Osteoblast (primary cell): ENCODE results near the gene MOG. TPM values are rescaled to one million over a fixed set of nuclear protein-coding genes. Genes with fewer than 3 reads are reported as not detected.
A peak's percentile ranks its signal among the peaks of the same experiment; 100 is the strongest.

Experiments used
- DNase-seq: peaks from one replicate; pipeline ENCODE4 v3.0.0; 2011; ENCODE audit warnings: low spot score, mixed read lengths; ENCODE audit not compliant: insufficient read length; ENCODE audit errors: missing footprints
- H2AFZ ChIP-seq: 2 replicates; pipeline ENCODE4 v1.6.0; 2011; ENCODE audit warnings: mild to moderate bottlenecking, low read length
- H3K27ac ChIP-seq: 2 replicates; pipeline ENCODE4 v1.5.1; 2011; ENCODE audit warnings: mild to moderate bottlenecking, low read depth, low read length, moderate library complexity
- H3K27me3 ChIP-seq: 2 replicates; pipeline ENCODE4 v1.6.0; 2012; ENCODE audit warnings: mild to moderate bottlenecking, control low read depth, inconsistent platforms, low read length, moderate library complexity; ENCODE audit not compliant: insufficient read depth
- H3K36me3 ChIP-seq: 2 replicates; pipeline ENCODE4 v1.5.1; 2011; ENCODE audit warnings: mild to moderate bottlenecking, low read length, control low read depth, moderate library complexity; ENCODE audit not compliant: insufficient read depth
- H3K4me1 ChIP-seq: 2 replicates; pipeline ENCODE4 v1.5.1; 2011; ENCODE audit warnings: mild to moderate bottlenecking, low read length, control low read depth, moderate library complexity; ENCODE audit not compliant: insufficient read depth
- H3K4me2 ChIP-seq: 2 replicates; pipeline ENCODE4 v1.6.0; 2011; ENCODE audit warnings: mild to moderate bottlenecking, low read length; ENCODE audit not compliant: insufficient read depth
- H3K4me3 ChIP-seq: fragments of 200-600 bp; sonication (generic); 3 replicates; pipeline ENCODE4 v1.5.1; 2012; ENCODE audit warnings: mild to moderate bottlenecking, low read length, inconsistent platforms; ENCODE audit not compliant: insufficient read depth
- H3K79me2 ChIP-seq: 2 replicates; pipeline ENCODE4 v1.6.0; 2012; ENCODE audit warnings: mild to moderate bottlenecking, low read length, control low read depth, inconsistent platforms; ENCODE audit not compliant: insufficient read depth
- H3K9me3 ChIP-seq: 2 replicates; pipeline ENCODE4 v1.5.1; 2011; ENCODE audit warnings: low read depth, low read length, control low read depth
- H4K20me1 ChIP-seq: 2 replicates; pipeline ENCODE4 v1.6.0; 2012; ENCODE audit warnings: mild to moderate bottlenecking, low read length, control low read depth; ENCODE audit not compliant: insufficient read depth
- total RNA-seq: library from RNA; depleted of rRNA; stranded (reverse); fragments of >200 nt; gene quantifications from 2 replicates; pipeline ENCODE4 v1.2.3, GENCODE V29; 2012
- TF ChIP-seq, protein P1 (sequence below): IDR thresholded peaks from 2 replicates; pipeline ENCODE4 v1.5.1; 2011; ENCODE audit warnings: mild to moderate bottlenecking, low read depth, low read length, moderate library complexity; ENCODE audit errors: extremely low read depth

MOG gene
- total RNA-seq, 1 donor: not detected

DNA sequence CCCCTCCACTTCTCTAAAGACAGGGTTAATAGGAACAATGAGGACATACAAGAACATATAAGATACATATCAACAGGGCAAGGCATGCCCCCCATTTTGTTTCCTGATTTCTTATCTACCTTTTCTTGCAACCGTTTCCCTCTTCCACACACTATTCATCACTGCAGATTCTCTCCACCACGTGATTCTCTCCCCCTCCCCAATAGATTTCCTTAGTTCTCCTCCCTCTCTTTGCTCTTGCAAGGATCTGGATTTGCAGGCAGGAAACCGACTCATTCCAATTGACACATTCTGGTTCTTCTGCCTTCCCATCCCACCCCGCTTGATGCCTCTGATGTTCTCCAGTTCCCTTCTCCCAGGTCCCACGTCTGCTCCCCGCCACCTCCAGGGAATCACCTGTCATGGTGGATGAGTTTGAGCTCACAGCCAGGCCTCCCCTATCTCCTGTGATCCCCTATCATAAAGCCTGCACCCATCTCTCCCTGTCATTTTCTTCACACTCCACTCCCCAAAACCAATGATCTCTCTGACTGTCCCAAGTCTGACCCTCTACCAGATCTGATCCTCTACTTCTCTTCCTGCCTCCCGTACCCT lies 31.5 kb upstream of the MOG start:
- no peaks in the 10 kb centered on the region for H3K27me3 ChIP-seq
- peaks cover 19% of the 10 kb centered on the region for H3K36me3 ChIP-seq
- TF ChIP-seq, protein P1, sequence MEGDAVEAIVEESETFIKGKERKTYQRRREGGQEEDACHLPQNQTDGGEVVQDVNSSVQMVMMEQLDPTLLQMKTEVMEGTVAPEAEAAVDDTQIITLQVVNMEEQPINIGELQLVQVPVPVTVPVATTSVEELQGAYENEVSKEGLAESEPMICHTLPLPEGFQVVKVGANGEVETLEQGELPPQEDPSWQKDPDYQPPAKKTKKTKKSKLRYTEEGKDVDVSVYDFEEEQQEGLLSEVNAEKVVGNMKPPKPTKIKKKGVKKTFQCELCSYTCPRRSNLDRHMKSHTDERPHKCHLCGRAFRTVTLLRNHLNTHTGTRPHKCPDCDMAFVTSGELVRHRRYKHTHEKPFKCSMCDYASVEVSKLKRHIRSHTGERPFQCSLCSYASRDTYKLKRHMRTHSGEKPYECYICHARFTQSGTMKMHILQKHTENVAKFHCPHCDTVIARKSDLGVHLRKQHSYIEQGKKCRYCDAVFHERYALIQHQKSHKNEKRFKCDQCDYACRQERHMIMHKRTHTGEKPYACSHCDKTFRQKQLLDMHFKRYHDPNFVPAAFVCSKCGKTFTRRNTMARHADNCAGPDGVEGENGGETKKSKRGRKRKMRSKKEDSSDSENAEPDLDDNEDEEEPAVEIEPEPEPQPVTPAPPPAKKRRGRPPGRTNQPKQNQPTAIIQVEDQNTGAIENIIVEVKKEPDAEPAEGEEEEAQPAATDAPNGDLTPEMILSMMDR: no peak
- H2AFZ ChIP-seq: no peak overlapping the region
- H4K20me1 ChIP-seq: peaks cover 7% of the 10 kb centered on the region
- no peak overlapping the region for H3K4me2 ChIP-seq
- peak; percentile 73 for DNase-seq
- no peaks in the 10 kb centered on the region for H3K9me3 ChIP-seq
- H3K4me3 ChIP-seq: no peak overlapping the region
- no peak overlapping the region for H3K27ac ChIP-seq
- no peaks in the 10 kb centered on the region for H3K79me2 ChIP-seq
- peaks cover 16% of the 10 kb centered on the region for H3K4me1 ChIP-seq

DNA sequence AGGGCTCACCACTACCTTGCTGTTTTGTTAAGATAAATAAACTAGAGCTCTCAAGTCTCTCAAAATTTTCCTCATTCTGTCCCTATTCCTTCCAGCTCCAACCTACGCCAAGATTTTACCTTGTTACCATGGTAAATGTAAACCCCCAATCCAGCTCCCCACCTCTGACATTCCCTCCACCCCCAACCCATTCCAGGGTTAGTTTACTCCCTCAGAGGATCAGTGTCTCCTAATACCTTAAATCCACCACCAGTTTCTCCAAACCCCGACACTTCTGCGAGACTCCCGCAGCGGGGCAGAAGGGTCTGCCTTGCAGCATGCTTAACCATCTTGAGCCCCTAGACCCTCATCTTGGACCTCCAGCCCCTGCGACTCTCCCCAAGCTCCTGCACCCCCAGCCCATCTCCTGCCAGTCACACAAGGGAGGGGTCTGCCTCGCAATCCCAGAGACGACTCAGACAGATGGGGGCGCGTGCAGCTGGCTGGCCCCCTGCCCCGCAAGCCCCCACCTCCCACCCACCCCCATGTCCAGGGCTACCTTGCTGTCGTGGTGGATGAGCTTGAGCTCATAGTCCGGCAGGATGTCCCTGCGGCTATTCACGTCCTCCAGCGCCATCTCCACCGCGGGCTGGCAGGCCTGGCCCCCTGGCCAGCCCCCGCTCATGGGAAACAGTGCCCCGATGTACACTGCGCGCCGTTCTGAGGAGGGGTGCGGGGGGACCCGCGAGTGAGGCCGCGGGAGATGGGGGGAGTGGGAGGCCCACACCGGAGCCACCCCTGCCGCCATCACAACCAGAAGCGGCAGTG lies 29.7 kb upstream of the MOG start:
- peak overlapping the region; percentile 65 for H2AFZ ChIP-seq
- peak overlapping the region; percentile 86 for H3K4me2 ChIP-seq

DNA sequence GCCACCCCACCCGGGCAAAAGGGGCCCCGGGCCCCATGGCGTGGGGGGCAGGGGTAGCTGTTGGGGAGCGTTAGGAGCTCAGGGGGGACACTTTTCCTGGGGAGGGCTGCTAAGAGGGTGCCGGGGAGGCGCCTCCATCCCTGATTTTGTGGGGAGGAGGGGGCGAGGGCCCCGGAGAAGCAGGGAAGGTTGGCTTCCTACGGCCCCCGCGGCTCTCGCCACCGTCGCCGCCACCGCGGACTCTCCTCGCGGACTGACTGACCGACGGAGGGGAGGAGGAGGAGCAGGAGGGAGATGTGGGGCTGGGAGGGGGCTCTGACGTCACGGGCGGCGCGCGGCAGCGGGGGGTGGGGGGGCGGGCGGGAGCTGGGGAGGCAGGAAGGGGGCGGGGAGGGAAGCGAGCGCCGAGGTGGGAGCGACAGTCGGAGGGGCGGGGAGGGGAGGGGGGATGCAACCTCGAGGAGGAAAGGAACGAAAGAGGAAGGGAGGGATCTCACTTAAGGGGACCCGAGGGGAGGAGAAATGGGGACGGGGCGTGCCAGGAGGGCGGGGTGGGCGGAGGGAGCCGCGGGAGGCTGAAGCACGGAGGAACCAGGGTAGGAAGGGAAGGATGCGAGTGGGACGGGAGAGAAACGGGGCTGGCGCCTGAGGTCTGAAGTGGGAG lies 29.0 kb upstream of the MOG start:
- Histone ChIP-seq H2AFZ (peak overlapping the region; percentile 85), H4K20me1 (peaks cover 12% of the 10 kb centered on the region), H3K9me3 (no peaks in the 10 kb centered on the region), H3K4me1 (peaks cover 24% of the 10 kb centered on the region), H3K4me2 (peak overlapping the region; percentile 90), H3K36me3 (no peaks in the 10 kb centered on the region), H3K4me3 (peak overlapping the region; percentile 81), H3K27me3 (no peaks in the 10 kb centered on the region), H3K27ac (peak overlapping the region; percentile 60), H3K79me2 (peaks cover 3% of the 10 kb centered on the region)
- TF ChIP-seq, protein P1: no peak
- DNase-seq: peak; percentile 96

More for the DNA sequence above, 29.7 kb upstream of the MOG start:
- Histone ChIP-seq H3K36me3 (peaks cover 6% of the 10 kb centered on the region), H4K20me1 (peaks cover 12% of the 10 kb centered on the region), H3K27ac (no peak overlapping the region), H3K79me2 (peaks cover 3% of the 10 kb centered on the region), H3K9me3 (no peaks in the 10 kb centered on the region), H3K4me1 (peaks cover 24% of the 10 kb centered on the region), H3K27me3 (no peaks in the 10 kb centered on the region), H3K4me3 (peak overlapping the region; percentile 81)
- peak; percentile 85 for DNase-seq
- TF ChIP-seq, protein P1: no peak
